Naive thymus-derived CD8-positive, alpha-beta T cell (primary cell): Measurements from ENCODE around the gene B9D1. TPM values are rescaled to one million over a fixed set of nuclear protein-coding genes. Genes with fewer than 3 reads are reported as not detected.

Source experiments
- ATAC-seq, 2 donors: fragments of 150-1000 bp; cut with Tn5 transposase in 1 of 2; sonication (Bioruptor Pico), chemical (Tn5 transposase) in 1 of 2; 1 replicate in 1 of 2; 2 replicates in 1 of 2; pipeline ENCODE4 v1.10.0; 2021; ENCODE audit warnings: mild to moderate bottlenecking in 2 of 2, moderate library complexity in 2 of 2
- POLR2A ChIA-PET: fragments of 350-600 bp; sonication (Branson Sonifier 250); formaldehyde crosslinking; loops from one replicate; lab custom pipeline; 2021; ENCODE audit warnings: antibody characterized with exemption; lab: Charles Lee
- DNase-seq, 10 donors: peaks; one replicate each; pipeline versions ENCODE4 v3.0.0 to v3.0.0-alpha.2; 2020 to 2022
- H3K27ac Mint-ChIP-seq, 10 donors: one replicate each; pipeline ENCODE4 v1.8.0; 2020 to 2022; ENCODE audit warnings: mild to moderate bottlenecking in 10 of 10, mixed read lengths in 10 of 10, moderate library complexity in 4 of 10, inconsistent platforms in 1 of 10
- H3K27me3 Mint-ChIP-seq, 5 donors: one replicate each; pipeline ENCODE4 v1.8.0; 2021 to 2022; ENCODE audit warnings: mixed read lengths in 5 of 5
- H3K36me3 Mint-ChIP-seq, 3 donors: one replicate each; pipeline ENCODE4 v1.8.0; 2020 to 2022; ENCODE audit warnings: mixed read lengths in 3 of 3, mild to moderate bottlenecking in 2 of 3, inconsistent platforms in 1 of 3
- H3K4me1 Mint-ChIP-seq, 4 donors: one replicate each; pipeline ENCODE4 v1.8.0; 2021 to 2022; ENCODE audit warnings: mixed read lengths in 4 of 4
- H3K4me3 Mint-ChIP-seq, 10 donors: one replicate each; pipeline ENCODE4 v1.8.0; 2020 to 2022; ENCODE audit warnings: mild to moderate bottlenecking in 10 of 10, mixed read lengths in 10 of 10, moderate library complexity in 6 of 10, inconsistent platforms in 1 of 10
- H3K9me3 Mint-ChIP-seq, 9 donors: one replicate each; pipeline ENCODE4 v1.8.0; 2020 to 2022; ENCODE audit warnings: mixed read lengths in 9 of 9, mild to moderate bottlenecking in 3 of 9, inconsistent platforms in 1 of 9, moderate library complexity in 1 of 9
- polyA plus RNA-seq, 3 donors: library from polyadenylated mRNA; unstranded; fragments of 300-500 nt; fragmentation: Illumina TruSeq; gene quantifications; one replicate each; pipeline ENCODE4 v1.2.3, GENCODE V29; 2021
- total RNA-seq, 8 experiments: library from RNA in 2 of 8; stranded (reverse) in 2 of 8; gene quantifications; one replicate each; pipeline ENCODE4 v1.2.3 and lab custom pipeline; 2021 to 2026

B9D1 gene
- total RNA-seq (1 to 10 TPM; 1.9 to 3.1 TPM), polyA plus RNA-seq (1 to 10 TPM in 1 of 3 donors, under 1 TPM in 2; 0.75 to 1.8 (median 0.91) TPM), total RNA-seq (lab: John Stamatoyannopoulos, UW) (0.49 to 4.3 (median 1.6) reads per million in 6 experiments)

GRCh38 chr17:19362277-19363113 lies at the start of gene B9D1:
Gene B9D1 (minus strand): TSS chr17:19362723. CDS start chr17:19362569, 154 bp downstream.
- ATAC-seq, result peak; percentile 85 to 88

GRCh38 chr17:19411631-19412030 lies 49.1 kb upstream of the B9D1 start:
- POLR2A ChIA-PET, result no interaction called here
- no peak for DNase-seq
- Mint-ChIP-seq H3K36me3 (no peaks in the 10 kb centered on the region), H3K9me3 (no peaks in the 10 kb centered on the region), H3K4me1 (peaks cover 0 to 3% (median 0%) of the 10 kb centered on the region in 4 donors), H3K4me3 (no peak overlapping the region), H3K27ac (no peak overlapping the region), H3K27me3 (peaks cover 0 to 27% (median 0%) of the 10 kb centered on the region in 5 donors)
- ATAC-seq, result no peak

More at GRCh38 chr17:19362277-19363113, at the start of gene B9D1:
- peak within 1 kb of the TSS; percentile 25 to 94 (median 88) for H3K27ac Mint-ChIP-seq
- H3K4me1 Mint-ChIP-seq, result peaks cover 3 to 17% (median 7%) of the 10 kb centered on the region in 4 donors
- no peaks in the 10 kb centered on the region for H3K36me3 Mint-ChIP-seq
- peak; percentile 89 to 99 (median 93) for DNase-seq
- H3K4me3 Mint-ChIP-seq, result peak within 1 kb of the TSS; percentile 81 to 97 (median 92)
- POLR2A ChIA-PET, result interaction anchor here (0.6 to 2.7 kb wide), 8 partner anchors 8 to 437 kb away, joined by 3 to 42 read pairs (median 6); partner anchors contain the start of genes ALDH3A2 and MAPK7
- peaks cover 0 to 2% (median 0%) of the 10 kb centered on the region in 9 donors for H3K9me3 Mint-ChIP-seq
- H3K27me3 Mint-ChIP-seq, result peaks cover 10 to 46% (median 18%) of the 10 kb centered on the region in 5 donors

- Mint-ChIP-seq H3K27ac (peak within 1 kb of the TSS in 1 of 10 donors; percentile 56), H3K36me3 (no peaks in the 10 kb centered on the region), H3K27me3 (peaks cover 0 to 27% (median 0%) of the 10 kb centered on the region in 5 donors), H3K4me1 (peaks cover 0 to 1% (median 0%) of the 10 kb centered on the region in 4 donors), H3K9me3 (no peaks in the 10 kb centered on the region), H3K4me3 (no peak within 1 kb of the TSS)
- DNase-seq (no peak), ATAC-seq (no peak)
- POLR2A ChIA-PET, result no interaction called here
Measured at GRCh38 chr17:19410875-19411620, 48.5 kb upstream of the B9D1 start, which contains the start of gene RNF112. Gene RNF112 (plus strand): TSS chr17:19411232. CDS start chr17:19411409, 177 bp downstream.

- Mint-ChIP-seq H3K4me3 (no peak overlapping the region), H3K4me1 (peaks cover 0 to 1% (median 0%) of the 10 kb centered on the region in 4 donors), H3K27me3 (peaks cover 0 to 24% (median 0%) of the 10 kb centered on the region in 5 donors), H3K9me3 (no peaks in the 10 kb centered on the region), H3K27ac (peak overlapping the region in 1 of 10 donors; percentile 56), H3K36me3 (no peaks in the 10 kb centered on the region)
- DNase-seq (no peak), ATAC-seq (no peak)
- POLR2A ChIA-PET, result no interaction called here
Measured at GRCh38 chr17:19410091-19410490, 47.6 kb upstream of the B9D1 start.

GRCh38 chr17:19409509-19409908 lies 47.0 kb upstream of the B9D1 start:
- peaks cover 0 to 1% (median 0%) of the 10 kb centered on the region in 4 donors for H3K4me1 Mint-ChIP-seq
- H3K9me3 Mint-ChIP-seq, result no peaks in the 10 kb centered on the region
- H3K27me3 Mint-ChIP-seq, result peaks cover 0 to 18% (median 0%) of the 10 kb centered on the region in 5 donors
- POLR2A ChIA-PET, result no interaction called here
- no peak overlapping the region for H3K27ac Mint-ChIP-seq
- ATAC-seq, result no peak
- no peaks in the 10 kb centered on the region for H3K36me3 Mint-ChIP-seq
- DNase-seq, result no peak
- peak overlapping the region in 1 of 10 donors; percentile 13 for H3K4me3 Mint-ChIP-seq

- Mint-ChIP-seq H3K9me3 (no peaks in the 10 kb centered on the region), H3K36me3 (no peaks in the 10 kb centered on the region), H3K4me1 (peaks cover 0 to 1% (median 0%) of the 10 kb centered on the region in 4 donors), H3K4me3 (no peak overlapping the region), H3K27ac (peak overlapping the region in 1 of 10 donors; percentile 11), H3K27me3 (peaks cover 0 to 17% (median 0%) of the 10 kb centered on the region in 5 donors)
- no peak for ATAC-seq
- no peak for DNase-seq
- POLR2A ChIA-PET, result no interaction called here
Measured at GRCh38 chr17:19409066-19409465, 46.5 kb upstream of the B9D1 start.

- Mint-ChIP-seq H3K36me3 (no peaks in the 10 kb centered on the region), H3K27ac (no peak overlapping the region), H3K4me1 (peaks cover 0 to 1% (median 0%) of the 10 kb centered on the region in 4 donors), H3K9me3 (peaks cover 0 to 2% (median 0%) of the 10 kb centered on the region in 9 donors), H3K27me3 (peaks cover 0 to 13% (median 3%) of the 10 kb centered on the region in 5 donors), H3K4me3 (no peak overlapping the region)
- ATAC-seq, result no peak
- no peak for DNase-seq
- POLR2A ChIA-PET, result no interaction called here
Measured at GRCh38 chr17:19408346-19408710, 45.8 kb upstream of the B9D1 start.

GRCh38 chr17:19407601-19408345 lies 45.2 kb upstream of the B9D1 start:
- POLR2A ChIA-PET, result interaction anchor here (0.6 kb wide), 1 partner anchor 25 kb away, joined by 3 read pairs; no protein-coding TSS in a partner anchor
- H3K4me1 Mint-ChIP-seq, result peaks cover 0 to 1% (median 0%) of the 10 kb centered on the region in 4 donors
- no peak overlapping the region for H3K27ac Mint-ChIP-seq
- H3K27me3 Mint-ChIP-seq, result peaks cover 0 to 7% (median 3%) of the 10 kb centered on the region in 5 donors
- ATAC-seq (no peak), DNase-seq (no peak)
- peaks cover 0 to 2% (median 0%) of the 10 kb centered on the region in 9 donors for H3K9me3 Mint-ChIP-seq
- H3K4me3 Mint-ChIP-seq, result no peak overlapping the region
- H3K36me3 Mint-ChIP-seq, result no peaks in the 10 kb centered on the region

GRCh38 chr17:19405114-19405513 lies 42.6 kb upstream of the B9D1 start:
- peaks cover 0 to 12% (median 4%) of the 10 kb centered on the region in 5 donors for H3K27me3 Mint-ChIP-seq
- H3K36me3 Mint-ChIP-seq, result no peaks in the 10 kb centered on the region
- no peak overlapping the region for H3K27ac Mint-ChIP-seq
- peaks cover 0 to 2% (median 0%) of the 10 kb centered on the region in 9 donors for H3K9me3 Mint-ChIP-seq
- POLR2A ChIA-PET, result no interaction called here
- DNase-seq, result no peak
- ATAC-seq, result no peak
- no peak overlapping the region for H3K4me3 Mint-ChIP-seq
- no peaks in the 10 kb centered on the region for H3K4me1 Mint-ChIP-seq

- POLR2A ChIA-PET, result no interaction called here
- Mint-ChIP-seq H3K4me3 (no peak overlapping the region), H3K9me3 (peaks cover 0 to 2% (median 0%) of the 10 kb centered on the region in 9 donors), H3K4me1 (no peaks in the 10 kb centered on the region), H3K27ac (no peak overlapping the region), H3K27me3 (peaks cover 0 to 12% (median 4%) of the 10 kb centered on the region in 5 donors), H3K36me3 (no peaks in the 10 kb centered on the region)
- no peak for DNase-seq
- no peak for ATAC-seq
Measured at GRCh38 chr17:19404264-19404663, 41.7 kb upstream of the B9D1 start.

- ATAC-seq (no peak), DNase-seq (no peak)
- H3K27me3 Mint-ChIP-seq, result peaks cover 2 to 21% (median 4%) of the 10 kb centered on the region in 5 donors
- H3K4me3 Mint-ChIP-seq, result no peak overlapping the region
- peaks cover 0 to 2% (median 0%) of the 10 kb centered on the region in 9 donors for H3K9me3 Mint-ChIP-seq
- H3K27ac Mint-ChIP-seq, result peak overlapping the region in 1 of 10 donors; percentile 66
- no peaks in the 10 kb centered on the region for H3K36me3 Mint-ChIP-seq
- H3K4me1 Mint-ChIP-seq, result peaks cover 0 to 5% (median 0%) of the 10 kb centered on the region in 4 donors
- POLR2A ChIA-PET, result no interaction called here
Measured at GRCh38 chr17:19403021-19403420, 40.5 kb upstream of the B9D1 start.

GRCh38 chr17:19402171-19402570 lies 39.6 kb upstream of the B9D1 start:
- POLR2A ChIA-PET, result no interaction called here
- no peak overlapping the region for H3K27ac Mint-ChIP-seq
- peaks cover 0 to 2% (median 0%) of the 10 kb centered on the region in 9 donors for H3K9me3 Mint-ChIP-seq
- ATAC-seq (no peak), DNase-seq (no peak)
- H3K36me3 Mint-ChIP-seq, result no peaks in the 10 kb centered on the region
- peaks cover 2 to 21% (median 4%) of the 10 kb centered on the region in 5 donors for H3K27me3 Mint-ChIP-seq
- H3K4me1 Mint-ChIP-seq, result peaks cover 0 to 5% (median 0%) of the 10 kb centered on the region in 4 donors
- H3K4me3 Mint-ChIP-seq, result no peak overlapping the region
